DMS79 treated with DMSO at 0.1 percent for 48 hours (cell line): Measurements from ENCODE around the gene TTC33.
"Not testable (repeated sequence)": the region's sequence is repeated elsewhere in the genome, so short reads cannot be mapped to it uniquely, and the experiment has no call there.

Experiments
- DNase-seq: peaks from one replicate; lab custom pipeline; 2025; lab: John Stamatoyannopoulos, UW

TTC33 gene

GRCh38 chr5:40571729-40572128 lies 184.0 kb downstream of the TTC33 start:
- DNase-seq, result no peak

GRCh38 chr5:40570408-40571129 lies 185.2 kb downstream of the TTC33 start:
- DNase-seq, result no peak

- DNase-seq, result no peak
These were observed 186.1 kb downstream of the TTC33 start for GRCh38 chr5:40569546-40570270.

- DNase-seq, result no peak
These were observed 187.2 kb downstream of the TTC33 start for GRCh38 chr5:40568548-40568947.

GRCh38 chr5:40563173-40563572 lies 192.6 kb downstream of the TTC33 start:
- not testable (repeated sequence) for DNase-seq

GRCh38 chr5:40560474-40561110 lies 195.2 kb downstream of the TTC33 start:
- DNase-seq, result no peak

GRCh38 chr5:40559306-40559705 lies 196.5 kb downstream of the TTC33 start:
- no peak for DNase-seq

- no peak for DNase-seq
These were observed 198.3 kb downstream of the TTC33 start for GRCh38 chr5:40557501-40557900.

- no peak for DNase-seq
These were observed 198.9 kb downstream of the TTC33 start for GRCh38 chr5:40556811-40557210.

GRCh38 chr5:40555886-40556285 lies 199.9 kb downstream of the TTC33 start:
- no peak for DNase-seq

- DNase-seq, result no peak
These were observed 200.9 kb downstream of the TTC33 start for GRCh38 chr5:40554813-40555212.

- DNase-seq, result no peak
These were observed 201.7 kb downstream of the TTC33 start for GRCh38 chr5:40554054-40554453.

- DNase-seq, result no peak
These were observed 202.8 kb downstream of the TTC33 start for GRCh38 chr5:40552981-40553380.

GRCh38 chr5:40551496-40552491 lies 204.0 kb downstream of the TTC33 start:
- no peak for DNase-seq

- no peak for DNase-seq
These were observed 205.3 kb downstream of the TTC33 start for GRCh38 chr5:40550481-40550880.

GRCh38 chr5:40549616-40550015 lies 206.1 kb downstream of the TTC33 start:
- DNase-seq, result no peak

GRCh38 chr5:40547994-40548575 lies 207.7 kb downstream of the TTC33 start:
- DNase-seq, result no peak

- no peak for DNase-seq
These were observed 208.2 kb downstream of the TTC33 start for GRCh38 chr5:40547557-40547956.

- DNase-seq, result no peak
These were observed 215.5 kb downstream of the TTC33 start for GRCh38 chr5:40540301-40540700.

GRCh38 chr5:40524677-40525076 lies 231.1 kb downstream of the TTC33 start:
- no peak for DNase-seq

- no peak for DNase-seq
These were observed 233.8 kb downstream of the TTC33 start for GRCh38 chr5:40521925-40522324.
